Sigmoid colon (tissue), 4 donors: ENCODE results near the gene CKAP4.

ENCODE experiments used
- EP300 ChIP-seq, 4 donors: sonication (generic); formaldehyde crosslinking; IDR thresholded peaks; one replicate each; pipeline ENCODE4 v1.6.1; 2017; ENCODE audit warnings: antibody characterized with exemption in 4 of 4
- POLR2AphosphoS5 ChIP-seq, 4 donors: sonication (generic); formaldehyde crosslinking; IDR thresholded peaks; one replicate each; pipeline ENCODE4 v1.6.1; 2017; ENCODE audit warnings: antibody characterized with exemption in 4 of 4
- TF ChIP-seq, protein P1 (sequence below), 4 experiments: fragments of 450-650 bp in 3 of 4; fragments of 200-600 bp in 1 of 4; IDR thresholded peaks; one replicate each; pipeline ENCODE4 v1.5.1; 2016 to 2019; ENCODE audit warnings: antibody characterized with exemption in 4 of 4, mild to moderate bottlenecking in 3 of 4, moderate library complexity in 2 of 4

DNA sequence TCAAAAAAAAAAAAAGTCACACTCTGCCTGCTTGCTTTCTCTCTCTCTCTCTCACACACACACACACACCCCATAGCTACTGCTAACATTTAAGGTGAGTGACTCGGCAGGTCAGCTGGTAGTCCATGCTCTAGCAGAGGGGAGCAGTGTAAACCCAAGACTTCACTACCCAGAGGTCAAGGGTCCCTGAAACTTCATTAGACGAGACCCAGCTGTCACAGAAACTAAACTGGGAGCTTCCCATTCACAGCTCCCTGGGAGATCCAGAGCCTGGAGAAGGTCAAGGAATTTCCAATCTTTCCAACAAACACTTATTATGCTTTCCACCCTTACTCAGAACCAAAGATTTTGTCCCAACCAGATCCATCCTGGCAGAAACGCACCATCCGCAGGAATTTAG, 33.2 kb downstream of the CKAP4 start:
- no peak for TF ChIP-seq POLR2AphosphoS5 (IDR thresholded peaks at IDR 0.05)
- TF ChIP-seq, protein P1, sequence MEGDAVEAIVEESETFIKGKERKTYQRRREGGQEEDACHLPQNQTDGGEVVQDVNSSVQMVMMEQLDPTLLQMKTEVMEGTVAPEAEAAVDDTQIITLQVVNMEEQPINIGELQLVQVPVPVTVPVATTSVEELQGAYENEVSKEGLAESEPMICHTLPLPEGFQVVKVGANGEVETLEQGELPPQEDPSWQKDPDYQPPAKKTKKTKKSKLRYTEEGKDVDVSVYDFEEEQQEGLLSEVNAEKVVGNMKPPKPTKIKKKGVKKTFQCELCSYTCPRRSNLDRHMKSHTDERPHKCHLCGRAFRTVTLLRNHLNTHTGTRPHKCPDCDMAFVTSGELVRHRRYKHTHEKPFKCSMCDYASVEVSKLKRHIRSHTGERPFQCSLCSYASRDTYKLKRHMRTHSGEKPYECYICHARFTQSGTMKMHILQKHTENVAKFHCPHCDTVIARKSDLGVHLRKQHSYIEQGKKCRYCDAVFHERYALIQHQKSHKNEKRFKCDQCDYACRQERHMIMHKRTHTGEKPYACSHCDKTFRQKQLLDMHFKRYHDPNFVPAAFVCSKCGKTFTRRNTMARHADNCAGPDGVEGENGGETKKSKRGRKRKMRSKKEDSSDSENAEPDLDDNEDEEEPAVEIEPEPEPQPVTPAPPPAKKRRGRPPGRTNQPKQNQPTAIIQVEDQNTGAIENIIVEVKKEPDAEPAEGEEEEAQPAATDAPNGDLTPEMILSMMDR (IDR thresholded peaks at IDR 0.05), result no peak
- no peak for TF ChIP-seq EP300 (IDR thresholded peaks at IDR 0.05)
